OCI-LY7 (cell line): ENCODE measurements around the gene GGA3. TPM values are rescaled to one million over a fixed set of nuclear protein-coding genes. Genes with fewer than 3 reads are reported as not detected.

ENCODE experiments used
- BruUV-seq: library from RNA; stranded (reverse); fragments of 400-500 nt; replicated peaks from 2 replicates; lab custom pipeline; 2021; lab: Mats Ljungman, UMichigan
- CTCF ChIA-PET: fragments of 300-600 bp; sonication (Branson Sonifier 250); formaldehyde crosslinking; loops from one replicate; lab custom pipeline; 2022; ENCODE audit warnings: antibody characterized with exemption; ENCODE audit not compliant: unreplicated experiment; lab: Charles Lee
- POLR2A ChIA-PET: fragments of 300-600 bp; sonication (Branson Sonifier 250); formaldehyde crosslinking; loops from one replicate; lab custom pipeline; 2022; ENCODE audit warnings: antibody characterized with exemption; lab: Charles Lee
- DNase-seq: peaks from one replicate; pipeline ENCODE4 v3.0.0-alpha.2; 2015; ENCODE audit warnings: low spot score
- H2AFZ ChIP-seq: fragments of 200-600 bp; sonication (generic), shearing (Covaris generic); 2 replicates; pipeline ENCODE4 v1.6.1; 2014; ENCODE audit warnings: mild to moderate bottlenecking, antibody characterized with exemption, low read length, moderate library complexity
- H3K27ac ChIP-seq: fragments of 200-600 bp; sonication (generic); 2 replicates; pipeline ENCODE4 v1.5.1; 2014; ENCODE audit warnings: mixed run types, low read depth, mild to moderate bottlenecking, moderate library complexity, low read length, inconsistent platforms; ENCODE audit not compliant: poor library complexity, severe bottlenecking
- H3K36me3 ChIP-seq: fragments of 200-600 bp; sonication (generic); 2 replicates; pipeline ENCODE4 v1.6.1; 2014; ENCODE audit warnings: mild to moderate bottlenecking, antibody characterized with exemption, low read length, moderate library complexity, mixed read lengths; ENCODE audit not compliant: insufficient read depth
- H3K4me1 ChIP-seq: fragments of 200-600 bp; sonication (generic); 2 replicates; pipeline ENCODE4 v1.5.1; 2014; ENCODE audit warnings: mild to moderate bottlenecking, low read length; ENCODE audit not compliant: insufficient read depth, poor library complexity, severe bottlenecking
- H3K4me2 ChIP-seq: fragments of 200-600 bp; sonication (generic); 2 replicates; pipeline ENCODE4 v1.6.1; 2014; ENCODE audit warnings: mild to moderate bottlenecking, low read length
- H3K4me3 ChIP-seq: fragments of 200-600 bp; sonication (generic); 2 replicates; pipeline ENCODE4 v1.5.1; 2014; ENCODE audit warnings: mild to moderate bottlenecking, low read depth, low read length; ENCODE audit not compliant: poor library complexity, severe bottlenecking
- H3K79me2 ChIP-seq: fragments of 200-600 bp; sonication (generic); 2 replicates; pipeline ENCODE4 v1.6.1; 2016; ENCODE audit warnings: low read depth, mild to moderate bottlenecking, low read length, moderate library complexity, mixed read lengths; ENCODE audit not compliant: insufficient read depth
- H3K9me2 ChIP-seq: fragments of 200-600 bp; sonication (generic); 2 replicates; pipeline ENCODE4 v1.6.1; 2016; ENCODE audit warnings: mild to moderate bottlenecking, low read length, mixed read lengths; ENCODE audit not compliant: insufficient read depth
- H3K9me3 ChIP-seq: fragments of 200-600 bp; sonication (generic); 2 replicates; pipeline ENCODE4 v1.6.1; 2014; ENCODE audit warnings: mild to moderate bottlenecking, mixed run types, low read length, mixed read lengths
- H4K20me1 ChIP-seq: fragments of 200-600 bp; sonication (generic); 2 replicates; pipeline ENCODE4 v1.6.1; 2014; ENCODE audit warnings: mild to moderate bottlenecking, antibody characterized with exemption, low read length, moderate library complexity, mixed read lengths; ENCODE audit not compliant: insufficient read depth
- EZH2phosphoT487 ChIP-seq: fragments of 200-600 bp; sonication (generic); IDR thresholded peaks from 2 replicates; pipeline ENCODE4 v1.6.1; 2018; ENCODE audit warnings: low read depth, borderline replicate concordance, mild to moderate bottlenecking, mixed run types, antibody characterized with exemption, low read length, moderate library complexity, mixed read lengths
- intact Hi-C: fragments of 100-400 bp; cut with micrococcal nuclease; formaldehyde crosslinking; loops from one replicate; pipeline ENCODE4 v1.10.0; 2022; ENCODE audit not compliant: unreplicated experiment
- total RNA-seq, 2 experiments: library from RNA; depleted of rRNA in 1 of 2; stranded (reverse); fragments of >200 nt in 1 of 2; shearing (Covaris generic) in 1 of 2; gene quantifications; 2 replicates each; pipeline ENCODE4 v1.2.3, GENCODE V29; 2014 to 2022
- TF ChIP-seq, protein P1 (sequence below): fragments of 200-600 bp; sonication (generic); conservative IDR thresholded peaks from 2 replicates; pipeline ENCODE4 v1.5.1; 2014; ENCODE audit warnings: mild to moderate bottlenecking, antibody characterized with exemption, low read length, moderate library complexity, mixed read lengths

GGA3 gene
- total RNA-seq, 2 experiments from 2014 or later: 77.6 to 106 TPM

DNA sequence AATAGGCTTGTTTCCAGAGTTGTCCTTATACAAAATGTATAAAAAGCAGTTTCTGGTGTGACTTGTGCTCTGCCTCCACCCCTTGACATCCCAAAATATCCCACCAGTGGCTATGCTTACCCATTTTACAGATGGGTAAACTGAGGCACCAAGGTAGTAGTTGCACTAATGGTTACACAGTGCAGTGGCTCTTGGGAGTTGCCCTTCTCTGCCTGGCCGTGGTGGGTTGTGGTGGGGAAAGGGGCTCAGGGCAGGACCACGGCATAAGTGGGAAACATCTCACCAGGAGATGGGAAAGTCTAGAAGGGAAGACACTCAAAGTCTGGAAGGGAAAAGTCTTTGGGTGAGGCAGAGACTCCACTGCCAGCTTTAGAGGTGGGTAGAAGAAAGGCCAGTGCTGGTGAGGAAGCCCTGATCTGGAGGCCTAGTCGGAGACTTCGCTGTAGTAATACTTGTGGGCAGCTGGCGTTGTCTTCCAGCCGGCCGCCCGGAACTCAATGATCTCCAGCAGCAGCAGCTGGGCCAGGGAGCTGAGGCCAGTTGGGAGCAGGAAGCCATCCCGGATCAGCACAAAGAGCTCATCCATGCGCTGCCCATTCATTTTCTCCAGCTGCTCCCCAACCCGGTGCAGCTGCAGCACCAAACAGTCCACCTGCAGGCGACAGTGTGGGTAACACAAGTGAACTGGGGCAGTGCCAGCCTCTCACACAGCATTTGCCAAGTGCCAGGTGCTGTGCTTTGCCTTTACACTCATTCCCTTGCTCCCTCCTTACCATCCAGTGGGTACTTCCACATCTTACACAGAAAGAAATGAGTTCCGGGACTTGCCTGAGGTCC lies 5.1 kb upstream of the GGA3 start:
- Histone ChIP-seq H3K27ac (no peak overlapping the region), H3K4me1 (peaks cover 32% of the 10 kb centered on the region), H3K9me2 (no peaks in the 10 kb centered on the region), H3K4me2 (no peak overlapping the region), H3K4me3 (no peak overlapping the region), H3K36me3 (peaks cover 52% of the 10 kb centered on the region), H4K20me1 (no peaks in the 10 kb centered on the region), H3K9me3 (no peaks in the 10 kb centered on the region), H3K79me2 (peaks cover 37% of the 10 kb centered on the region), H2AFZ (no peak overlapping the region)
- ChIA-PET CTCF (no interaction called here), POLR2A (interaction anchor here (0.7 kb wide), 1 partner anchor 20 kb away, joined by 7 read pairs; no protein-coding TSS in a partner anchor)
- intact Hi-C loops: no loop called here
- DNase-seq: no peak
- no TSS peak for BruUV-seq
- TF ChIP-seq EZH2phosphoT487: no peak
- TF ChIP-seq, protein P1, sequence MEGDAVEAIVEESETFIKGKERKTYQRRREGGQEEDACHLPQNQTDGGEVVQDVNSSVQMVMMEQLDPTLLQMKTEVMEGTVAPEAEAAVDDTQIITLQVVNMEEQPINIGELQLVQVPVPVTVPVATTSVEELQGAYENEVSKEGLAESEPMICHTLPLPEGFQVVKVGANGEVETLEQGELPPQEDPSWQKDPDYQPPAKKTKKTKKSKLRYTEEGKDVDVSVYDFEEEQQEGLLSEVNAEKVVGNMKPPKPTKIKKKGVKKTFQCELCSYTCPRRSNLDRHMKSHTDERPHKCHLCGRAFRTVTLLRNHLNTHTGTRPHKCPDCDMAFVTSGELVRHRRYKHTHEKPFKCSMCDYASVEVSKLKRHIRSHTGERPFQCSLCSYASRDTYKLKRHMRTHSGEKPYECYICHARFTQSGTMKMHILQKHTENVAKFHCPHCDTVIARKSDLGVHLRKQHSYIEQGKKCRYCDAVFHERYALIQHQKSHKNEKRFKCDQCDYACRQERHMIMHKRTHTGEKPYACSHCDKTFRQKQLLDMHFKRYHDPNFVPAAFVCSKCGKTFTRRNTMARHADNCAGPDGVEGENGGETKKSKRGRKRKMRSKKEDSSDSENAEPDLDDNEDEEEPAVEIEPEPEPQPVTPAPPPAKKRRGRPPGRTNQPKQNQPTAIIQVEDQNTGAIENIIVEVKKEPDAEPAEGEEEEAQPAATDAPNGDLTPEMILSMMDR: no peak

DNA sequence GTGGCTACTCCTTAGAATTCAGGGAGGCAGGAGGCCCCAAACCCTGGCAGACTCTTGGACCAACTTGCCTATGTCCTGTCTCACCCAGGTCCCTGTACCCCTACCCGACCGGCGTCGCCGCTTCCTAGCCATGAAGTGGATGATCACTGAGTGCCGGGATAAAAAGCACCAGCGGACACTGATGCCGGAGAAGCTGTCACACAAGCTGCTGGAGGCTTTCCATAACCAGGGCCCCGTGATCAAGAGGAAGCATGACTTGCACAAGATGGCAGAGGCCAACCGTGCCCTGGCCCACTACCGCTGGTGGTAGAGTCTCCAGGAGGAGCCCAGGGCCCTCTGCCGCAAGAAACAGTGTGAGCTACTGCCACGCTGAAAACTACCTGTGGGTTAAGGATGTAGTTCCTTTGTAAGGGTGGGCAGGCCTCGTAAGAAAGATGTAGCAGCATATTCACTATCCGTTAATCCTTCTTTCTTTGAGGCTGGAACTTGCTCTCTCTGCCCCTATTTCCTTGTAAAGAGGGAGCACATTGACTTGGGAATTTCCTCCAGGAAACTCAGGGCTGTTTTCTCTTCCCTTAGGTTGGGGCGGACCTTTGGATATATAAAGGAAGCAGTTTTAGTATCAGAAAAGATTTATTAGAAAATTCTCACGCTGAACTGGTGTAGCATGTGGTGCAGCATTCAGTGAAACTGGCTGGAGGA lies 4.4 kb upstream of the GGA3 start:
- ChIA-PET POLR2A (no interaction called here), CTCF (no interaction called here)
- no peaks in the 10 kb centered on the region for H3K9me3 ChIP-seq
- no peak overlapping the region for H3K27ac ChIP-seq
- TF ChIP-seq EZH2phosphoT487: no peak
- TF ChIP-seq, protein P1: no peak
- no peak overlapping the region for H3K4me3 ChIP-seq
- no peak for DNase-seq
- no peak overlapping the region for H2AFZ ChIP-seq
- peaks cover 52% of the 10 kb centered on the region for H3K36me3 ChIP-seq
- H3K9me2 ChIP-seq: no peaks in the 10 kb centered on the region
- no TSS peak for BruUV-seq
- peaks cover 32% of the 10 kb centered on the region for H3K4me1 ChIP-seq
- H3K79me2 ChIP-seq: peaks cover 42% of the 10 kb centered on the region
- peaks cover 1% of the 10 kb centered on the region; the same call in 1 of the 2 replicates for H4K20me1 ChIP-seq
- intact Hi-C loops: no loop called here
- H3K4me2 ChIP-seq: no peak overlapping the region
